Skeletal muscle satellite cell (primary cell): ENCODE data around the gene CPB1.
A peak's percentile ranks its signal among the peaks of the same experiment; 100 is the strongest.

ENCODE experiments used
- H3K27me3 ChIP-seq: 2 replicates; pipeline ENCODE4 v1.7.0; 2013; ENCODE audit warnings: low read length; ENCODE audit not compliant: control insufficient read depth, insufficient read depth
- H3K36me3 ChIP-seq: 2 replicates; pipeline ENCODE4 v1.7.0; 2013; ENCODE audit warnings: mild to moderate bottlenecking, control low read depth, low read length; ENCODE audit not compliant: insufficient read depth
- H3K4me1 ChIP-seq: 2 replicates; pipeline ENCODE4 v1.7.0; 2013; ENCODE audit warnings: low read length; ENCODE audit not compliant: control insufficient read depth, insufficient read depth
- H3K4me2 ChIP-seq: 2 replicates; pipeline ENCODE4 v1.7.0; 2013; ENCODE audit warnings: mild to moderate bottlenecking, low read length
- H3K4me3 ChIP-seq: 2 replicates; pipeline ENCODE4 v1.7.0; 2013; ENCODE audit warnings: low read length
- H3K9ac ChIP-seq: 2 replicates; pipeline ENCODE4 v1.7.0; 2013; ENCODE audit warnings: mild to moderate bottlenecking, low read depth, low read length, moderate library complexity
- H3K9me3 ChIP-seq: replicated peaks from 2 replicates; pipeline ENCODE4 v1.7.0; 2013; ENCODE audit warnings: mild to moderate bottlenecking, control low read depth, low read length

Gene CPB1

DNA sequence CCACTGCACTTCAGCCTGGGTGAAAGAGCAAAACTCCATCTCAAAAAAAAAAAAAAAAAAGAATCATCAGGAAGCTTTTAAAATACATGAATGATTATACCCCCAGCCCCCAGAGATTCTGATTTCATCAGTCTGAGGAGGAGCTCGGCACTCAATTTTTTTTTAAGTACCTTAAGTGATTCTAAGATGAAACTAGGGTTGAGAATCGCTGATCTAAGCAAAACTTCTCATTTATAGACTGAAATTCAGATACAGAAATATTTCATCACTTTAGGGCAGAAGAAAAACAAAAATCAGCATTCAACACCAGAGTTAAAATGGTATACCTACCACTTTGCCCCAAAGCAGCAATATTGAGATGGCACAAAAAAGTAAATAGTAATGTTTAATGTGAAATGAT is 62.2 kb downstream of the CPB1 start:
- Histone ChIP-seq H3K27me3 (no peaks in the 10 kb centered on the region), H3K4me2 (no peak overlapping the region), H3K4me1 (no peaks in the 10 kb centered on the region), H3K4me3 (no peak overlapping the region), H3K36me3 (no peaks in the 10 kb centered on the region), H3K9me3 (no peaks in the 10 kb centered on the region), H3K9ac (no peak overlapping the region)

- Histone ChIP-seq H3K27me3 (no peaks in the 10 kb centered on the region), H3K4me3 (no peak overlapping the region), H3K4me2 (no peak overlapping the region), H3K4me1 (no peaks in the 10 kb centered on the region), H3K9me3 (no peaks in the 10 kb centered on the region), H3K36me3 (no peaks in the 10 kb centered on the region), H3K9ac (no peak overlapping the region)
Measured at GRCh38 chr3:148896062-148896461, 68.5 kb downstream of the CPB1 start.

GRCh38 chr3:148901987-148902791 is 74.6 kb downstream of the CPB1 start:
- Histone ChIP-seq H3K36me3 (no peaks in the 10 kb centered on the region), H3K4me3 (peak overlapping the region; percentile 15), H3K4me2 (peak overlapping the region; percentile 67), H3K4me1 (peaks cover 24% of the 10 kb centered on the region), H3K9me3 (no peaks in the 10 kb centered on the region), H3K9ac (peak overlapping the region; percentile 51), H3K27me3 (no peaks in the 10 kb centered on the region)

- Histone ChIP-seq H3K36me3 (no peaks in the 10 kb centered on the region), H3K4me3 (peak overlapping the region; percentile 40), H3K4me1 (peaks cover 24% of the 10 kb centered on the region), H3K9me3 (no peaks in the 10 kb centered on the region), H3K9ac (peak overlapping the region; percentile 51), H3K4me2 (peak overlapping the region; percentile 67), H3K27me3 (no peaks in the 10 kb centered on the region)
Measured at GRCh38 chr3:148903022-148903442, 75.4 kb downstream of the CPB1 start.

GRCh38 chr3:148903941-148904340 is 76.3 kb downstream of the CPB1 start:
- H3K4me2 ChIP-seq, result no peak overlapping the region
- no peak overlapping the region for H3K4me3 ChIP-seq
- no peaks in the 10 kb centered on the region for H3K36me3 ChIP-seq
- peaks cover 24% of the 10 kb centered on the region for H3K4me1 ChIP-seq
- H3K9me3 ChIP-seq, result no peaks in the 10 kb centered on the region
- no peaks in the 10 kb centered on the region for H3K27me3 ChIP-seq
- H3K9ac ChIP-seq, result no peak overlapping the region

DNA sequence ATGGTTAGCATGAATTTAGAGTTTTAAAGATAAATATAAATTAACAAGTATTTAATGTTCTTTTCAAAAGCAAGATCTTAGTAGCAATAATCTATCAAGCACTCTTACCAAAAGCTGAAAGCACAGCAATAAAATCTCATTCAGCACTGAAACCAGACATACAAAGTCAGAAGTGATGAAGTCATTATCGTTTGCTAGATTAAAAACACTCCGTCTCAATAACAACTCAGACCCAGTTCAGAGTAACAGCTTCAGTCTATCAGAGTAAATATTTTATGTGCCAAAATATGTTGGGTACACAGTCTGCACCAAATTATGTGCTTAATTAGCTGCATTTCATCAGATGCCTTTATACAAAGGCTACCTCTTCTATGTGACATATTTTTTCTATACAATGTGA is 79.1 kb downstream of the CPB1 start:
- no peaks in the 10 kb centered on the region for H3K27me3 ChIP-seq
- no peak overlapping the region for H3K4me3 ChIP-seq
- H3K36me3 ChIP-seq, result no peaks in the 10 kb centered on the region
- no peak overlapping the region for H3K9ac ChIP-seq
- peaks cover 19% of the 10 kb centered on the region for H3K4me1 ChIP-seq
- no peak overlapping the region for H3K4me2 ChIP-seq
- no peaks in the 10 kb centered on the region for H3K9me3 ChIP-seq
